ENCODE data around the gene TTBK1.

Gene TTBK1

GRCh38 chr6:43310134-43310533 lies 66.9 kb downstream of the TTBK1 start:
- no peak for DNase-seq (ENCODE audit: low read depth)
- no peak for TF ChIP-seq CTCF (conservative IDR thresholded peaks at IDR 0.05; ENCODE audit: low read depth, low read length)
- H3K4me3 ChIP-seq (ENCODE audit: low read length): no peak overlapping the region

- TF ChIP-seq CTCF (conservative IDR thresholded peaks at IDR 0.05; ENCODE audit: low read depth, low read length): no peak
- no peak overlapping the region for H3K4me3 ChIP-seq (ENCODE audit: low read length)
- no peak for DNase-seq (ENCODE audit: low read depth)
These were observed 67.3 kb downstream of the TTBK1 start for GRCh38 chr6:43310624-43311023.

- no peak overlapping the region for H3K4me3 ChIP-seq (ENCODE audit: low read length)
- no peak for DNase-seq (ENCODE audit: low read depth)
- no peak for TF ChIP-seq CTCF (conservative IDR thresholded peaks at IDR 0.05; ENCODE audit: low read depth, low read length)
These were observed 68.4 kb downstream of the TTBK1 start for GRCh38 chr6:43311666-43312065.

- no peak overlapping the region for H3K4me3 ChIP-seq (ENCODE audit: low read length)
- DNase-seq (ENCODE audit: low read depth): no peak
- TF ChIP-seq CTCF (conservative IDR thresholded peaks at IDR 0.05; ENCODE audit: low read depth, low read length): no peak
These were observed 70.5 kb downstream of the TTBK1 start for GRCh38 chr6:43313813-43314212.

GRCh38 chr6:43318011-43318410 lies 74.7 kb downstream of the TTBK1 start:
- TF ChIP-seq CTCF (conservative IDR thresholded peaks at IDR 0.05; ENCODE audit: low read depth, low read length): no peak
- no peak for DNase-seq (ENCODE audit: low read depth)
- no peak overlapping the region for H3K4me3 ChIP-seq (ENCODE audit: low read length)

- no peak overlapping the region for H3K4me3 ChIP-seq (ENCODE audit: low read length)
- TF ChIP-seq CTCF (conservative IDR thresholded peaks at IDR 0.05; ENCODE audit: low read depth, low read length): no peak
These were observed 82.6 kb downstream of the TTBK1 start for GRCh38 chr6:43325876-43326275.

GRCh38 chr6:43328528-43328927 lies 85.2 kb downstream of the TTBK1 start:
- H3K4me3 ChIP-seq (ENCODE audit: low read length): no peak overlapping the region
- TF ChIP-seq CTCF (conservative IDR thresholded peaks at IDR 0.05; ENCODE audit: low read depth, low read length): no peak
- DNase-seq (ENCODE audit: low read depth): peak; percentile 27

More at GRCh38 chr6:43325876-43326275, 82.6 kb downstream of the TTBK1 start:
- no peak for DNase-seq (ENCODE audit: low read depth)

Measured in retinal pigment epithelial cell (primary cell).